HG03196 (cell line): ENCODE results near the gene CFAP44.
A peak's percentile ranks its signal among the peaks of the same experiment; 100 is the strongest.
"Not testable (repeated sequence)": the region's sequence is repeated elsewhere in the genome, so short reads cannot be mapped to it uniquely, and the experiment has no call there.

Experiments used
- ATAC-seq: cut with Tn5 transposase; IDR thresholded peaks from one replicate; pipeline ENCODE4 v1.9.1; 2021; ENCODE audit not compliant: unreplicated experiment

The CFAP44 gene

GRCh38 chr3:113441051-113441770 is at the start of gene CFAP44:
CFAP44 (minus strand) TSS chr3:113441493; CDS start chr3:113433664, 7,829 bp downstream.
- ATAC-seq, result no peak

GRCh38 chr3:113485161-113485609 is 43.9 kb upstream of the CFAP44 start:
- ATAC-seq, result no peak

DNA sequence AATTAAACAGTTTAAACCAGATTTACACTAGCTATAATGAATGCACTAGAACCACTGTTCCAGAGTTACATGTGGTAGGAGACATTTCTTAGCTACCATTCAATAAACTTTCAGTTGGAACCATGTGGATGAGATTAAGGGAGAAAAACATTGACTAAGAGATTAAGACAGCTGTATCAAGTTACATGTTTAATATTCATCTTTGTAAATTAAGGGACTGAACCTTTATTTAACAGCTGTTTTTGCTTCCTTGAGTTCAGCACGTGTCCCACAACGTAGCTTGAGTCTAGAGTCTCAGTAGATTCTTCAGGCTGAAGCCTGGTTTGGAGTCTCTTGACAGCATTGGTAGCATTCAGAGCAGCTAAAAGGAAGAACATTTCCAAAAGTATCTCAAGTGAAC is 27.2 kb upstream of the CFAP44 start:
- no peak for ATAC-seq

GRCh38 chr3:113461488-113461887 is 20.2 kb upstream of the CFAP44 start:
- ATAC-seq, result no peak

DNA sequence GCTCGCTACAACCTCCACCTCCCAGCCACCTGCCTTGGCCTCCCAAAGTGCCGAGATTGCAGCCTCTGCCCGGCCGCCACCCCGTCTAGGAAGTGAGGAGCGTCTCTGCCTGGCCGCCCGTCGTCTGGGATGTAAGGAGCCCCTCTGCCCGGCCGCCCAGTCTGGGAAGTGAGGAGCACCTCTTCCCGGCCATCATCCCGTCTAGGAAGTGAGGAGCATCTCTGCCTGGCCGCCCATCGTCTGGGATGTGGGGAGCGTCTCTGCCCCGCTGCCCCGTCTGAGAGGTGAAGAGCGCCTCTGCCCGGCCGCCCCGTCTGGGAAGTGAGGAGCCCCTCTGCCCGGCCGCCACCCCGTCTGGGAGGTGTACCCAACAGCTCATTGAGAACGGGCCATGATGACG is 17.3 kb upstream of the CFAP44 start:
- ATAC-seq, result not testable (repeated sequence)

DNA sequence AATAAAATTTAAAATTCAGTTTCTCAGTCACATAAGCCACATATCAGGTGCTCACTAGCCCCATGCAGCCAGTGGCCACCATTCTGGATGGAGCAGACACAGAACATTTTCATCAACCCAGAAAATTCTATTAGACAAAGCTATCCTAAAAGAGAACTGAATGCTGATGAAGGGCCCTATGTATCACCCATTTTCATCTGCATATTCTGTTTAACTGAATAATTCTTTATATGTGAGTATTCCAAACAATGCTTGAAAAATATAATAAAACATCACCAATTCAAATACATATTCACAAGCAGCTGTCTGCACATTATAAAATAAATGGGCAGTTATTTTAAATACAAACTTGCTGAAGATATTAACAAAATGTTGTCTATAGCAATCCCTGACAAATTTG is 14.2 kb upstream of the CFAP44 start:
- ATAC-seq, result no peak

GRCh38 chr3:113454630-113455029 is 13.3 kb upstream of the CFAP44 start:
- no peak for ATAC-seq

DNA sequence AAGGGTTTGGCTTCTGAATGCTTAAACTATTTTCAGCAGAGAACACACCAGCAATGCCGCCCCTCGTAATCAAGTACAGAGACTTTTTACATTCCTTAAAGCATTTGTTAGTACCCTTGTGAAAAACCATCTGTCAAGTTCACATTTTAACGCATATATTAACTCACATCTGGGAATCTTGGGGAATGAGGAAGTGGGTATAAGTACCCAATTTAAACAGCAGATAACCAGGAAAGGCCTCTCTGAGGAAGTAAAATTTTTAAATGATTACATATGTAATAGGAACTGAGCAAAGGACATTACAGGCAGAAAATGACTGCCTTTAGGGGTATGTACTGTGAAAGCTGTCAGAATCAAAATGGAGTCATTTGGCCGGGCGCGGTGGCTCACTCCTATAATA is 12.8 kb upstream of the CFAP44 start:
- ATAC-seq, result no peak

- no peak for ATAC-seq
Observed at GRCh38 chr3:113450911-113451310, 9.6 kb upstream of the CFAP44 start.

GRCh38 chr3:113439606-113440005 is 1.7 kb downstream of the CFAP44 start:
- ATAC-seq, result no peak

- no peak for ATAC-seq
Observed at GRCh38 chr3:113438224-113438623, 3.1 kb downstream of the CFAP44 start.

- no peak for ATAC-seq
Observed at GRCh38 chr3:113437411-113437810, 3.9 kb downstream of the CFAP44 start.

- ATAC-seq, result peak; percentile 66
Observed at GRCh38 chr3:113436809-113437208, 4.5 kb downstream of the CFAP44 start.

DNA sequence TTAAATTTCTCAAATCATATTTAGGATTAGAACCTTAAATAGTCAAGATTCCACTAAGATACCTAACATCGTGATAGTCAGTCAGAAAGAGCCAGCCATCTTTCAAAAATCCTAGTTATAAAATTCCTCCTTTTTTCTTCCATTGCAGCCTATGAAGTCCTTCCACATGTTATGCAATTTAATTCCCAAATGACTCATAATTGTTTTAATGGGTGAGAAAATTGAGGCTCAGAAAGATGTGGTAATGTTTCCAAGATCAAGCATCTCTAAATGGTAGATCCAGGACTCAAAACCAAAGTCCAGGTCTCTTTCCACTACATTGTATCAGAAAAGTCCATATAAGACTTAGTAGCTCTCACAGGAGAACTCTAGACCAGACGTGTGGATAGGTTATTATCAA is 9.5 kb downstream of the CFAP44 start:
- no peak for ATAC-seq

DNA sequence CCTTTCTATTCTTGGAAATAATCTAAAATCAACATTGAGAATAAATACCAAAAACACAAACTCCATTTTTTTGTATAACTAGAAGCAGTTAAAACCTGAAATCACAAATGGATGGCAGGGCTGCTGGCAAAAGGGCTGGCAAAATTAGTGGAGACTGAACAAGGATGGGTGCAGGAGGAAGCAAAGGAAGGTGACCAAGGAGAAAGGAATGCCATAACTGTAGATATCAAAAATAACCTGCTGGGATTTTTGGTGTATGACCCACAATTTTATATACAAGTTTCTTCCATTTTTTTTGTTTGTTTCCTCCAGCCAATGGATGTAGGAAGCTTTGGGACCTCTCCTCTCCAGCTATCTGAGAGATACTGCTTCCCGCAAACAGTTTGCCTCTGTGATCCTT is 12.7 kb downstream of the CFAP44 start:
- ATAC-seq, result no peak

- peak; percentile 48 for ATAC-seq
Observed at GRCh38 chr3:113423699-113424098, 17.6 kb downstream of the CFAP44 start.

DNA sequence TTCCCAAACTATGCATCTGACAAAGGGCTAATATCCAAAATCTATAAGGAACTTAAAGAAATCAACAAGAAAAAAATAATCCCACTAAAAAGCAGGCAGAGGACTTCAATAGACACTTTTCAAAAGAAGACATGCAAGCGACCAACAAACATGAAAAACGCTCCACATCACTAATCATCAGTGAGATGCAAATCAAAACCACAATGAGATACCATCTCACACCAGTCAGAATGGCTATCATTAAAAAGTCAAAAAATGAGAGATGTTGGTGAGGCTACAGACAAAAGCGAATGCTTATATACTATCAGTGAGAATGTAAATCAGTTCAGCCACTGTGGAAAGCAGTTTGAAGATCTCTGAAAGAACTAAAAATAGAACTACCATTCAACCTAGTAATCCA is 20.2 kb downstream of the CFAP44 start:
- no peak for ATAC-seq

DNA sequence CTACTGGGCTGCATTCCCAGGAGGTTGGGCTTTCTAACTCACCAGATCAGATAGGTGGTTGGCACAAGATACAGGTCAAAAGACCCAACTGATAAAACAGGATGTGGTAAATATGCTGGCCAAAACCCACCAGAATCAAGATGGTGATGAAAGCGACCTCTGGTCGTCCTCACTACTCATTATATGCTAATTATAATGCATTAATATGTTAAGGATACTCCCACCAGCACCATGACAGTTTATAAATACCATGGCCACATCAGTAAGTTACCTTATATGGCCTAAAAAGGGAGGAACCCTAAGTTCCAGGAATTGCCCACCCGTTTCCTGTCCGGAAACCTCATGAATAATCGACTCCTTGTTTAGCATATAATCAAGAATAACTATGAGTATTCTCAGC is 31.6 kb downstream of the CFAP44 start:
- no peak for ATAC-seq

GRCh38 chr3:113405180-113405579 is 36.1 kb downstream of the CFAP44 start:
- no peak for ATAC-seq

DNA sequence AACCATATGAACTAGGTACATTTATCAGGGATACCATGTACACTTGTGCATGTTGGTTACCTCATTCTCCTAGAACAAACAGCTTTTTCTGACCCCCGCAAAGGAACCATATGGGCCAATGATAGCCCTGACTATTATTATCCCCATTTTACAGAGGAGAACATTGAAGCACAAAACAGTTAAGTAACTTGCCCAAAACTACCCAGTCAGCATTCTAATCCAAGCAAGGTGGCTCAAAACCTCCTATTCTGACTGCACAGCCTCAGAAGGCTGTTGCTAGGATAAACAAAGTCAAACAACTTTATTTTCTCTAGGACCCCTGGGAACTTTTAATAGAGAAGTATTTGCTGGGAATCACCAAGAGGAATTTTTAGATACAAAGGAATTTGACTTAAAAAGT is 36.7 kb downstream of the CFAP44 start:
- no peak for ATAC-seq
